ENCODE results near the gene OR1F1. TPM values are rescaled to one million over a fixed set of nuclear protein-coding genes. Genes with fewer than 3 reads are reported as not detected.

OR1F1 gene
- total and polyA plus RNA-seq, 2 experiments from 2014 or later = not detected

- Histone ChIP-seq H3K9me3 (ENCODE audit: low read depth) (no peaks in the 10 kb centered on the region), H3K27ac (no peak overlapping the region), H3K4me3 (peak overlapping the region; percentile 45), H3K36me3 (no peaks in the 10 kb centered on the region), H3K4me1 (ENCODE audit: low read depth) (no peaks in the 10 kb centered on the region), H3K27me3 (peaks cover 28% of the 10 kb centered on the region)
- peak; percentile 24 to 25 for DNase-seq (ENCODE audit: low read depth in 1 of 2, low spot score in 1 of 2)
- TF ChIP-seq, protein P1, sequence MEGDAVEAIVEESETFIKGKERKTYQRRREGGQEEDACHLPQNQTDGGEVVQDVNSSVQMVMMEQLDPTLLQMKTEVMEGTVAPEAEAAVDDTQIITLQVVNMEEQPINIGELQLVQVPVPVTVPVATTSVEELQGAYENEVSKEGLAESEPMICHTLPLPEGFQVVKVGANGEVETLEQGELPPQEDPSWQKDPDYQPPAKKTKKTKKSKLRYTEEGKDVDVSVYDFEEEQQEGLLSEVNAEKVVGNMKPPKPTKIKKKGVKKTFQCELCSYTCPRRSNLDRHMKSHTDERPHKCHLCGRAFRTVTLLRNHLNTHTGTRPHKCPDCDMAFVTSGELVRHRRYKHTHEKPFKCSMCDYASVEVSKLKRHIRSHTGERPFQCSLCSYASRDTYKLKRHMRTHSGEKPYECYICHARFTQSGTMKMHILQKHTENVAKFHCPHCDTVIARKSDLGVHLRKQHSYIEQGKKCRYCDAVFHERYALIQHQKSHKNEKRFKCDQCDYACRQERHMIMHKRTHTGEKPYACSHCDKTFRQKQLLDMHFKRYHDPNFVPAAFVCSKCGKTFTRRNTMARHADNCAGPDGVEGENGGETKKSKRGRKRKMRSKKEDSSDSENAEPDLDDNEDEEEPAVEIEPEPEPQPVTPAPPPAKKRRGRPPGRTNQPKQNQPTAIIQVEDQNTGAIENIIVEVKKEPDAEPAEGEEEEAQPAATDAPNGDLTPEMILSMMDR (IDR thresholded peaks at IDR 0.05; ENCODE audit: low read depth, low read length) = no peak
These were observed 29.9 kb upstream of the OR1F1 start for GRCh38 chr16:3158026-3158509.

DNA sequence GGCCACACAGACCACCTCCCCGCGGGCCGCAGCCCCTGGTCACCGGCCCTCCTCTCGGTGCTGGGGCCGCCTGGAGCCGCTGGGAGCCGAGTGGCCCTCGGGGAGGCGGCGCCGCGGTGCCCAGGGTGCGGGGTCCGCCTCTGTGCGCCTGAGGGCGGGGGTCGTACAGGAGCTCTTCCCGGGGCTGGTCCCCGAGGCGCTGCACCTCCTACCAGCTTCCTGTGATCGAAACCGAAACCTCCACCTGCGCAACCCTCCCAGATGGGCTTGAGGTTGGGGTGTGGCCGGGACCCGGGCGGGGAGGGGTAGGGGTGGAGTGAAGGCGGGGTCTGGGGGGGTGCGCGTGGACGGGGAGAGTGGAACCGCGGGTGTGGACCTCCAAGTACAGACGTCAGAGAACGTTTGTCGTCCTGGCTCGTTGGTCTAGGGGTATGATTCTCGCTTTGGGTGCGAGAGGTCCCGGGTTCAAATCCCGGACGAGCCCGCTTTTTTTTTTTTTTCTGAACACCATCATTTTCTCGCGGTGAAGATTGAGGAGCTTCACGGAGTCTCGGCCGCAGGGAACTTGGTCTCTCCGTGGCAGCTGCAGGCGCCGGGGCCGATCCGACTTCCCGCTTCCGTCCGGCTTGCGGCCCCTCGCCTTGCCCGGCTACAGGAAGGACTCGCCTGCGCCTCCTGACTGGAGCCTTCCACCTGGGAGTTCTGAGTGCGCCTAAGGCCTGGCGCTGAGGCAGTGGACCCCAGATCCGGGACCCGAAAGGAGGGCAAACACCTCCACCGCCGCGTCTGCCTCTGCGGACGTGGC is 29.3 kb upstream of the OR1F1 start:
- Histone ChIP-seq H3K27me3 (peaks cover 28% of the 10 kb centered on the region), H3K9me3 (ENCODE audit: low read depth) (no peaks in the 10 kb centered on the region), H3K4me1 (ENCODE audit: low read depth) (no peaks in the 10 kb centered on the region), H3K27ac (no peak overlapping the region), H3K36me3 (no peaks in the 10 kb centered on the region), H3K4me3 (peak overlapping the region; percentile 45)
- peak; percentile 54 to 86 for DNase-seq (ENCODE audit: low read depth in 1 of 2, low spot score in 1 of 2)
- TF ChIP-seq, protein P1 (IDR thresholded peaks at IDR 0.05; ENCODE audit: low read depth, low read length) = no peak

DNA sequence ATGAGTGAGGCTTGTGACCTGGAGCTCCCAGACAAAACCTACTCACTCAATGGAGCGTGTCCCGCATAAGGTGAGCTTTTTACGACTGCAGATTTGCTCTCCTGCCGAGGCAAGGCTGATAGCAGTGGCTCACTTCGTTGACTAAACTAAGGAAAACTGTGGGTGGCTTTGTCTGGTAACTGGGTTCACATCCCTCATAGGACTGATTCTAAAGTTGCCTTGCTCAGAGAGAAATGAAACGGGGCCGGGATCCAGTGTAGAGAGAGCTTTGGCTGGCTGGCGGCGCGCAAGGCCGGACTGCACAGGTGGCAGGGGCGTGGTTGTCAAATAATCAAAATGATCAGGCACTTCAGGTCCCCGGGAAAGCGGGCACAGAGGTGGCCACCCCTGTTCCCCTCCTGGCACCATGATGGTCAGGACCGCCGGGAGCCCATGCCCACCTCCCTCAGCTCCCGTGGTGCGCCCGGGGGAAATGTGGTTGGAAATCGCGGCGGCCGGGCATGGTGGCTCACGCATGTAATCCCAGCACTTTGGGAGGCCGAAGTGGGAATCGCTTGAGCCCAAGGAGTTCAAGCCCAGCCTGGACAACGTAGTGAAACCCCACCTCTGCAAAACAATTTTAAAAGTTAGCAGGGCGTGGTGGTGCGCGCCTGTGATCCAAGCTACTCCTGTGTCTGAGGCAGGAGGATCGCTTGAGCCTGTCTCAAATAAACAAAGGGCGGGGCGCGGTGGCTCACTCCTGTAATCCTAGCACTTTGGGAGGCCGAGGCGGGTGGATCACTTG is 26.6 kb upstream of the OR1F1 start:
- Histone ChIP-seq H3K27me3 (peaks cover 27% of the 10 kb centered on the region), H3K9me3 (ENCODE audit: low read depth) (no peaks in the 10 kb centered on the region), H3K4me1 (ENCODE audit: low read depth) (no peaks in the 10 kb centered on the region), H3K36me3 (no peaks in the 10 kb centered on the region), H3K4me3 (no peak overlapping the region), H3K27ac (no peak overlapping the region)
- TF ChIP-seq, protein P1 (IDR thresholded peaks at IDR 0.05; ENCODE audit: low read depth, low read length) = no peak
- DNase-seq (ENCODE audit: low read depth in 1 of 2, low spot score in 1 of 2) = no peak

DNA sequence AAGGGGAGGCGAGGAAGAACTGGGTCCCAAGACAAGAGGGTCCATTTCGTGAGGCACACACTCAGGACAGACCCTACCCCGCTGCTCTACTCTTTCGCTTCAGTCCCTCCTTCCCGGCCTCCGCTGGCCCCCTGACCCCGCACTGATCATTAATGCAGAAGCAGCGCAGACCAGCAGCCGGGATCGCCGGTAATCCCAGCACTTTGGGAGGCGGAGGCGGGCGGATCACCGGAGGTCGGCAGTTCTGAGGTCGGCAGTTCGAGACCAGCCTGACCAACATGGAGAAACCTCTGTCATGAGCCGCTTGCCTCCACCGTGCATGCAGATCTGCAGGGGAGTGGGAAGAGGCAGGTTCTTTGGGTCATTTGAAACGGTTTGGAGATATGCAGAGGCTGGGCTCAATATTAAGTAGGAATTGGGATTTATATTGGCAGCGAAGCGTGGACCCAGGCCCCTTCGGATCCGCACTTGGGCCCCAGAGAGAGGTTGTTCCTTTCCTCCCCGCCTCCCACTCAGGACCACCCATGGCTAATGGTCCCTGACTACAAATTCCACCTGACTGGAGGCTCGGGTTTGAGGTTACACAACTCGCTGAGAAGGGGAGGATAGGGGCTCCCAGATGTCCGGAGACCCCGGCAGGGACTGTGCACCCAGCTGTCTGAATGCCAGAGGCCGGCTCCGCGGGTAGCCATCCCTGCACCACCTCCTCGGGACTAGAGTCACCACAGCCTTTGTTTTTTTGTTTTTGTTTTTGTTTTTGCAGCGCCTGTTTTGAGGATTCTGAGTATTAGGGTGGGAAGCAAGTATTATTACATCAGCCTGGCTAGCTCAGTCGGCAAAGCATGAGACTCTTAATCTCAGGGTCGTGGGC is 23.6 kb upstream of the OR1F1 start:
- DNase-seq (ENCODE audit: low read depth in 1 of 2, low spot score in 1 of 2) = no peak
- Histone ChIP-seq H3K27ac (no peak overlapping the region), H3K4me1 (ENCODE audit: low read depth) (no peaks in the 10 kb centered on the region), H3K36me3 (no peaks in the 10 kb centered on the region), H3K4me3 (no peak overlapping the region), H3K9me3 (ENCODE audit: low read depth) (no peaks in the 10 kb centered on the region), H3K27me3 (peaks cover 30% of the 10 kb centered on the region)
- TF ChIP-seq, protein P1 (IDR thresholded peaks at IDR 0.05; ENCODE audit: low read depth, low read length) = no peak
